Measurements from ENCODE around the gene RIMKLB. TPM values are rescaled to one million over a fixed set of nuclear protein-coding genes. Genes with fewer than 3 reads are reported as not detected.
A peak's percentile ranks its signal among the peaks of the same experiment; 100 is the strongest.

The RIMKLB gene
- total and polyA plus RNA-seq, 2 of the 8 experiments (the other 6 are each of a cell fraction or from before 2014, with no cell fraction given), result 37.8 to 78.2 TPM

GRCh38 chr12:8698879-8699278, 1.1 kb downstream of the RIMKLB start:
- no peak overlapping the region for H3K18ac ChIP-seq (ENCODE audit: extremely low read depth, low read length)
- no peaks in the 10 kb centered on the region for H3K9me3 ChIP-seq (ENCODE audit: insufficient read depth in 2 of 2, low read depth in 1 of 2, low read length in 1 of 2)
- H3K9ac ChIP-seq (replicated peaks in 1 of 4; ENCODE audit: extremely low read depth in 1 of 4, low read depth in 3 of 4, low read length in 3 of 4), result peak overlapping the region in 2 of 4 experiments; percentile 43 to 65; a peak in 2 of 7 replicates
- H3K4me3 ChIP-seq (ENCODE audit: extremely low read depth in 1 of 4, insufficient read depth in 2 of 4, low read depth in 3 of 4, low read length in 4 of 4), result peak overlapping the region; percentile 69 to 92 (median 74)
- no peak overlapping the region for H4K5ac ChIP-seq (ENCODE audit: insufficient read length, low read depth, low read length)
- DNase-seq (ENCODE audit: low read depth in 1 of 2, low spot score in 2 of 2), result no peak
- H3K79me1 ChIP-seq (ENCODE audit: low read depth, low read length), result no peaks in the 10 kb centered on the region; the same call in 1 of the 2 replicates
- H3K14ac ChIP-seq (ENCODE audit: insufficient read length), result no peak overlapping the region
- no peak overlapping the region for H3K56ac ChIP-seq (replicated peaks; ENCODE audit: insufficient read length, low read depth, low read length)
- H3K27me3 ChIP-seq (replicated peaks in 1 of 4; ENCODE audit: control insufficient read depth in 3 of 4, extremely low read depth in 1 of 4, insufficient read depth in 3 of 4, low read length in 3 of 4), result no peaks in the 10 kb centered on the region
- no peak for FAIRE-seq
- H4K91ac ChIP-seq (replicated peaks; ENCODE audit: insufficient read length, low read length), result no peak overlapping the region
- H3K23me2 ChIP-seq (ENCODE audit: low read depth, low read length), result peaks cover 6% of the 10 kb centered on the region; the same call in 1 of the 2 replicates
- H2AFZ ChIP-seq (ENCODE audit: low read length), result no peak overlapping the region
- peak overlapping the region; percentile 70 to 81 for H3K4me2 ChIP-seq (ENCODE audit: insufficient read depth in 1 of 2, low read depth in 2 of 2, low read length in 2 of 2)
- no peak overlapping the region for H3K27ac ChIP-seq (ENCODE audit: low read depth, low read length)
- whole genome bisulfite sequencing, 2 experiments (ENCODE audit: extremely low coverage in 1 of 2, insufficient coverage in 1 of 2, insufficient read length in 1 of 2, insufficient replicate concordance in 2 of 2, low coverage in 1 of 2, low lambda C conversion rate in 2 of 2, missing lambda C conversion rate in 1 of 2), result 14% methylated on average over 2 of the region's 2 CpGs; no CpG with 5 or more reads in 1 of the 2 experiments
- H2BK120ac ChIP-seq (replicated peaks; ENCODE audit: low read depth, low read length), result no peak overlapping the region
- H2BK15ac ChIP-seq (ENCODE audit: low read length), result no peak overlapping the region
- peaks cover 22 to 54% of the 10 kb centered on the region in 2 experiments for H3K79me2 ChIP-seq (ENCODE audit: control insufficient read depth in 1 of 2, insufficient read depth in 2 of 2, low read length in 2 of 2)
- CTCF ChIA-PET (ENCODE audit: partially characterized antibody), result no interaction called here
- H2AK5ac ChIP-seq (ENCODE audit: low read depth, low read length), result no peak overlapping the region
- H3K23ac ChIP-seq (ENCODE audit: insufficient read length), result no peak overlapping the region
- peaks cover 0 to 10% (median 0%) of the 10 kb centered on the region in 4 experiments; a peak in 2 of 8 replicates for H3K36me3 ChIP-seq (ENCODE audit: control insufficient read depth in 2 of 4, insufficient read depth in 4 of 4, low read length in 3 of 4)
- no peak overlapping the region for H4K8ac ChIP-seq (ENCODE audit: extremely low read depth, insufficient read depth, low read length)
- H2BK5ac ChIP-seq (ENCODE audit: low read depth, low read length), result 0 out of 2 replicates have a peak overlapping the region, but pooled peaks have one; percentile 99
- H3K4ac ChIP-seq (replicated peaks; ENCODE audit: insufficient read length, low read depth, low read length), result no peak overlapping the region
- H3K4me1 ChIP-seq (replicated peaks in 1 of 4; ENCODE audit: control insufficient read depth in 3 of 4, insufficient read depth in 4 of 4, low read length in 3 of 4), result peaks cover 2 to 7% (median 3%) of the 10 kb centered on the region in 4 experiments; a peak in 3 of 7 replicates
- TF ChIP-seq MAX (IDR thresholded peaks at IDR 0.05), result no peak
- TF ChIP-seq CHD1 (IDR thresholded peaks at IDR 0.05; ENCODE audit: low read depth, low read length), result no peak
- TF ChIP-seq CTBP2 (IDR thresholded peaks at IDR 0.05; ENCODE audit: borderline replicate concordance, insufficient read depth, insufficient read length, low read length), result no peak
- no peak for TF ChIP-seq TEAD4 (IDR thresholded peaks at IDR 0.05; ENCODE audit: low read depth, low read length)
- no peak for TF ChIP-seq SIRT6 (IDR thresholded peaks at IDR 0.05; ENCODE audit: low read length)
- TF ChIP-seq BRCA1 (IDR thresholded peaks at IDR 0.05; ENCODE audit: low read depth, low read length), result no peak
- no peak for TF ChIP-seq POLR2A (IDR thresholded peaks at IDR 0.05; ENCODE audit: control extremely low read depth in 1 of 2, low read depth in 2 of 2, low read length in 2 of 2)
- no peak for TF ChIP-seq FOSL1 (IDR thresholded peaks at IDR 0.05; ENCODE audit: insufficient read depth, low read depth, low read length)
- TF ChIP-seq SP1 (IDR thresholded peaks at IDR 0.05; ENCODE audit: low read depth, low read length), result no peak
- TF ChIP-seq BCL11A (IDR thresholded peaks at IDR 0.05; ENCODE audit: low read depth in 2 of 2, low read length in 2 of 2), result no peak
- TF ChIP-seq KDM4A (IDR thresholded peaks at IDR 0.05; ENCODE audit: low read depth, low read length, severe bottlenecking), result no peak
- no peak for TF ChIP-seq CREB1 (IDR thresholded peaks at IDR 0.05)
- no peak overlapping the region for H2BK20ac ChIP-seq (ENCODE audit: low read length)
- no peak overlapping the region for H2BK12ac ChIP-seq (ENCODE audit: low read depth, low read length)
- peaks cover 3 to 7% of the 10 kb centered on the region in 2 experiments for H4K20me1 ChIP-seq (replicated peaks in 1 of 2; ENCODE audit: control insufficient read depth in 1 of 2, insufficient read depth in 2 of 2, low read length in 2 of 2)
- POLR2A ChIA-PET (ENCODE audit: partially characterized antibody), result interaction anchor here (0.9 to 2.3 kb wide), 5 partner anchors 9 to 216 kb away, joined by 3 to 15 read pairs (median 4); partner anchors contain the start of gene PHC1

All from H1 (cell line).